Osteoblast (primary cell): Measurements from ENCODE around the gene MINDY1. TPM values are rescaled to one million over a fixed set of nuclear protein-coding genes. Genes with fewer than 3 reads are reported as not detected.
A peak's percentile ranks its signal among the peaks of the same experiment; 100 is the strongest.

Experiments used
- DNase-seq: peaks from one replicate; pipeline ENCODE4 v3.0.0; 2011; ENCODE audit warnings: low spot score, mixed read lengths; ENCODE audit not compliant: insufficient read length; ENCODE audit errors: missing footprints
- H2AFZ ChIP-seq: 2 replicates; pipeline ENCODE4 v1.6.0; 2011; ENCODE audit warnings: mild to moderate bottlenecking, low read length
- H3K27ac ChIP-seq: 2 replicates; pipeline ENCODE4 v1.5.1; 2011; ENCODE audit warnings: mild to moderate bottlenecking, low read depth, low read length, moderate library complexity
- H3K27me3 ChIP-seq: 2 replicates; pipeline ENCODE4 v1.6.0; 2012; ENCODE audit warnings: mild to moderate bottlenecking, control low read depth, inconsistent platforms, low read length, moderate library complexity; ENCODE audit not compliant: insufficient read depth
- H3K36me3 ChIP-seq: 2 replicates; pipeline ENCODE4 v1.5.1; 2011; ENCODE audit warnings: mild to moderate bottlenecking, low read length, control low read depth, moderate library complexity; ENCODE audit not compliant: insufficient read depth
- H3K4me1 ChIP-seq: 2 replicates; pipeline ENCODE4 v1.5.1; 2011; ENCODE audit warnings: mild to moderate bottlenecking, low read length, control low read depth, moderate library complexity; ENCODE audit not compliant: insufficient read depth
- H3K4me2 ChIP-seq: 2 replicates; pipeline ENCODE4 v1.6.0; 2011; ENCODE audit warnings: mild to moderate bottlenecking, low read length; ENCODE audit not compliant: insufficient read depth
- H3K4me3 ChIP-seq: fragments of 200-600 bp; sonication (generic); 3 replicates; pipeline ENCODE4 v1.5.1; 2012; ENCODE audit warnings: mild to moderate bottlenecking, low read length, inconsistent platforms; ENCODE audit not compliant: insufficient read depth
- H3K79me2 ChIP-seq: 2 replicates; pipeline ENCODE4 v1.6.0; 2012; ENCODE audit warnings: mild to moderate bottlenecking, low read length, control low read depth, inconsistent platforms; ENCODE audit not compliant: insufficient read depth
- H3K9me3 ChIP-seq: 2 replicates; pipeline ENCODE4 v1.5.1; 2011; ENCODE audit warnings: low read depth, low read length, control low read depth
- H4K20me1 ChIP-seq: 2 replicates; pipeline ENCODE4 v1.6.0; 2012; ENCODE audit warnings: mild to moderate bottlenecking, low read length, control low read depth; ENCODE audit not compliant: insufficient read depth
- total RNA-seq: library from RNA; depleted of rRNA; stranded (reverse); fragments of >200 nt; gene quantifications from 2 replicates; pipeline ENCODE4 v1.2.3, GENCODE V29; 2012
- TF ChIP-seq, protein P1 (sequence below): IDR thresholded peaks from 2 replicates; pipeline ENCODE4 v1.5.1; 2011; ENCODE audit warnings: mild to moderate bottlenecking, low read depth, low read length, moderate library complexity; ENCODE audit errors: extremely low read depth

Gene MINDY1
- total RNA-seq, 1 donor = 18.1 TPM

DNA sequence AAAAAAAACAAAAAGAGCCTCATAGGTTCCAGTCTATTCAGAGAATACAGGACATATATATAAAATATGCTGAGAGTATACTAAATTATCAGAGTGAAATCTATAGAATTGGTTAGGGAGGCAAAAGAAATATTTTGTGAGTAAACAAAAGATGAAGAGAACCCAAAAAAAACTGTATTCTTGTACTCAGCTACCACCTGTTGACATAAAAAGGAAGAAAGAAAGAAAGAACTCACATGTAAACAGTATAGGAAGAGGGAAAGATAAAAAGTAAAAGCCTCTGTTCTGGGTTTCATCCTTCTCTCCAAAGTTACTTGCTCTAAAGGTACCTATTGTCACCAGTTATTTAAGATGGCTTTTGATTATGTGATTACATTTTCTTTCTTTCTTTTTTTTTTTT lies 19.8 kb upstream of the MINDY1 start:
- TF ChIP-seq, protein P1, sequence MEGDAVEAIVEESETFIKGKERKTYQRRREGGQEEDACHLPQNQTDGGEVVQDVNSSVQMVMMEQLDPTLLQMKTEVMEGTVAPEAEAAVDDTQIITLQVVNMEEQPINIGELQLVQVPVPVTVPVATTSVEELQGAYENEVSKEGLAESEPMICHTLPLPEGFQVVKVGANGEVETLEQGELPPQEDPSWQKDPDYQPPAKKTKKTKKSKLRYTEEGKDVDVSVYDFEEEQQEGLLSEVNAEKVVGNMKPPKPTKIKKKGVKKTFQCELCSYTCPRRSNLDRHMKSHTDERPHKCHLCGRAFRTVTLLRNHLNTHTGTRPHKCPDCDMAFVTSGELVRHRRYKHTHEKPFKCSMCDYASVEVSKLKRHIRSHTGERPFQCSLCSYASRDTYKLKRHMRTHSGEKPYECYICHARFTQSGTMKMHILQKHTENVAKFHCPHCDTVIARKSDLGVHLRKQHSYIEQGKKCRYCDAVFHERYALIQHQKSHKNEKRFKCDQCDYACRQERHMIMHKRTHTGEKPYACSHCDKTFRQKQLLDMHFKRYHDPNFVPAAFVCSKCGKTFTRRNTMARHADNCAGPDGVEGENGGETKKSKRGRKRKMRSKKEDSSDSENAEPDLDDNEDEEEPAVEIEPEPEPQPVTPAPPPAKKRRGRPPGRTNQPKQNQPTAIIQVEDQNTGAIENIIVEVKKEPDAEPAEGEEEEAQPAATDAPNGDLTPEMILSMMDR = no peak
- H3K4me1 ChIP-seq = no peaks in the 10 kb centered on the region

DNA sequence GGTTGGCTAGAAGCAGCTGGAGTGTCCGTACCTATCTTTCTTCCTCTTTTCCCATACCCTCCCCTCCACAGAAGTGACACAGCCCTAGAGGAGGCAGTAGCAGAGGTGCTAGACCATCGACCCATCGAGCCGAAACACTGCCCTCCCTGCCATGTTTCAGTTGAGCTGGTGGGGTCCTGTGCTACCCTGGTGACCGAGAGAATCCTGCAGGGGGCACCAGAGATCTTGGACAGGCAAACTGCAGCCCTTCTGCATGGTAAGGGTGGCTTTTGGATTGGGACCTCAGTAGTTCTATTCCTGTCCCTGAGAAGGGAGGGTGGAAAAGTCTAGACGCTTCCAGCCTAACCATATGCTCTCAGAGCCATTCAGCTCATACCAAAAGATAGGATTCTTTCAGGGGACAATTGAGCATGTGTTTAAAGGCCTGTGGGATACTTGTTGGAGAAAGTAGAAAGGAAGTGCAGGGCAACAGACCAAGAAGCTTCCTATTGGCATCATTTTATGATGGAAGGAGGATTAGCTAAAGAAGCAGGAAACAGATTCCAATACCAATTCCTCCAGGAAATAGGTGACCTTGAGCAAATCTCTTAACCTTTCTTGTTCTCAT lies 17.9 kb upstream of the MINDY1 start:
- Histone ChIP-seq H3K27me3 (no peaks in the 10 kb centered on the region), H3K4me2 (no peak overlapping the region), H3K27ac (no peak overlapping the region), H2AFZ (no peak overlapping the region), H3K36me3 (peaks cover 28% of the 10 kb centered on the region), H3K9me3 (no peaks in the 10 kb centered on the region), H3K4me3 (no peak overlapping the region), H3K4me1 (no peaks in the 10 kb centered on the region), H3K79me2 (no peaks in the 10 kb centered on the region), H4K20me1 (no peaks in the 10 kb centered on the region)
- peak; percentile 88 for DNase-seq
- TF ChIP-seq, protein P1 = peak; percentile 81

More for the DNA sequence above, 19.8 kb upstream of the MINDY1 start:
- no peaks in the 10 kb centered on the region for H3K9me3 ChIP-seq
- no peaks in the 10 kb centered on the region for H3K27me3 ChIP-seq
- peaks cover 36% of the 10 kb centered on the region for H3K36me3 ChIP-seq
- H3K4me2 ChIP-seq = no peak overlapping the region
- no peaks in the 10 kb centered on the region for H3K79me2 ChIP-seq
- no peak overlapping the region for H3K27ac ChIP-seq
- DNase-seq = no peak
- no peak overlapping the region for H2AFZ ChIP-seq
- H3K4me3 ChIP-seq = no peak overlapping the region
- no peaks in the 10 kb centered on the region for H4K20me1 ChIP-seq

DNA sequence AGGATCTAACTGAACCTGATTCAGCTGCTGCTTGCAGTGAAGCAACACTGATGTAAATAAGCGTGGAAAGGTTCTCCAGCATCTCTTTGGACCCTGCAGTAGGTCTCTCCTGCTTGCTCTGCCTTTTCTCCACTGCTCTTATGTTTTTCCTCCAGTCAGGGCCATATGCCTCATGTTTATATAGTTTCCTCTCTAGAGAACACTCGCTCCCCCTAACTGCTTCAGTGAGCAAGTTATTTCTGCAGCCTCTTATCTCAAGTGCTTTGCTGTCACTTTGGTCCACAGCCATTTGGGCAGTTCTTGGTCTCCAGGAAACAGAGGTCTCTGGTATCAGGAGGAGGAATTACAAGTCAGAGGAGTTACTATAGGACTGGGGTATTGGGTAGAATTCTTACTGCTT lies 6.8 kb upstream of the MINDY1 start:
- DNase-seq = peak; percentile 66
- Histone ChIP-seq H3K4me2 (no peak overlapping the region), H3K4me1 (peaks cover 22% of the 10 kb centered on the region), H4K20me1 (no peaks in the 10 kb centered on the region), H3K36me3 (peaks cover 7% of the 10 kb centered on the region), H3K27ac (peak overlapping the region; percentile 7), H3K79me2 (peaks cover 12% of the 10 kb centered on the region), H3K27me3 (no peaks in the 10 kb centered on the region), H2AFZ (no peak overlapping the region), H3K4me3 (no peak overlapping the region), H3K9me3 (no peaks in the 10 kb centered on the region)
- TF ChIP-seq, protein P1 = no peak

DNA sequence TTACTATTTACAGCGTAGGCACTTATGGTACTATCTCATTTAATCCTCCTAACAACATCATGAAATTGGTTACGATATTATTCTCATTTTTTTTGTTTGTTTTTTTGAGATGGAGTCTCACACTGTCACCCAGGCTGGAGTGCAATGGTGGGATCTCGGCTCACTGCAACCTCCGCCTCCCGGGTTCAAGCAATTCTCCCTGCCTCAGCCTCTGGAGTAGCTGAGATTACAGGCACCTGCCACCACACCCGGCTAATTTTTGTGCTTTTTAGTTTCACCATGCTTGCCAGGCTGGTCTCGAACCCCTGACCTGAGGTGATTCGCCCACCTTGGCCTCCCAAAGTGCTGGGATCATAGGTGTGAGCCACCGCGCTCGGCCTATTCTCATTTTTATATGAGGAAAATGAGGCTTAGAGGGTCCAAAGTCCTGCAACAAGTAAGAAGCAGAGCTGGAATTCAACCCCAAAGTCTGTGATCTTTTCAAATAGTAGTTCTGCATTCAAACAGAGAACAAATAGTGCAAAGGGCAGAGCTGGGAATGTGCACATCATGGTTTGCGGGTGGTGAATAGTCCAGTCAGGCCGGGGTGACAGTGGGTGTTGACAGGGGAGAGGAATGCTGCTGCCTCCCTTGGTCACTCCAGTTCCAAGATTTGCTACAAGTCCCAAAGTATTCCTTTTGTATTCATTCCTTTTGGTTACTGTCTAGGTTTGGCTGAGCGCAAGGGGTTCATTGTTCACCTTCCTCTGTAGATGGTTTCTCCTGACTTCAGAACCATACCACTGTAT lies 6.2 kb upstream of the MINDY1 start:
- Histone ChIP-seq H3K79me2 (peaks cover 14% of the 10 kb centered on the region), H3K4me1 (peaks cover 24% of the 10 kb centered on the region), H2AFZ (no peak overlapping the region), H3K4me3 (no peak overlapping the region), H3K27ac (no peak overlapping the region), H3K4me2 (no peak overlapping the region), H3K36me3 (peaks cover under 1% of the 10 kb centered on the region), H4K20me1 (no peaks in the 10 kb centered on the region), H3K27me3 (no peaks in the 10 kb centered on the region), H3K9me3 (no peaks in the 10 kb centered on the region)
- TF ChIP-seq, protein P1 = no peak
- no peak for DNase-seq
